Measurements from ENCODE around the gene PILRB.
"Not testable (repeated sequence)": the region's sequence is repeated elsewhere in the genome, so short reads cannot be mapped to it uniquely, and the experiment has no call there.

Gene PILRB

DNA sequence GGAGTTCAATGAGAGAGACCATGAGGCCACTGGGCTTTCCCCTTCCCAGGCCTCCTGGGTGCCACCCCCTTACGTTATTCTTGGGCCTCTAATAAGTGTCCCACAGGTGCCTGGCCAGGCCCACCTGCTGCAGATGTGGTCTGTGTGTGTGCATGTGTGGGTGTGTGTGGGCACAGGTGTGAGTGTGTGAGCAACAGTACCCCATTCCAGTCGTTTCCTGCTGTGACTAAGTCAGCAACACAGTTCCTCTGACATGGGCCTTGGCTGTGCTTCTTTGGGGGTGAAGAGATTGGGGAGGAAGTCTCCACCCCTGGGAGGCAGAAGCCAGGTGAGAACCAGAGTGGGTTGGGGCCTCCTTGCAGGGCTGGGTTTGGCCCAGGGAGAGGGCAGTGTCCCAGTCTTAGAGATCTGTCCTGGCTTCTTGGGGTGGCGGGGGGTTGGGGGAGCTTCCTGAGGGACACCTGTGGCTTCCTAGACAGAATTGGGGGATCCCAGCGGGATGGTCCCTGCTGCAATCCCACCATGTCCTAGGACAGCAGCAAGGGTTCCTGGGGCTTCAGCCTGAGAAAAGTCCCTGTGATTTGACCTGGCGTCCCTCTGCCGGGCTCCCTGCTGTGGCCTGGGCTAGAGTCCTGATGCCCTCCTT lies 4.1 kb upstream of the PILRB start:
- DNase-seq (ENCODE audit: low spot score) = no peak

DNA sequence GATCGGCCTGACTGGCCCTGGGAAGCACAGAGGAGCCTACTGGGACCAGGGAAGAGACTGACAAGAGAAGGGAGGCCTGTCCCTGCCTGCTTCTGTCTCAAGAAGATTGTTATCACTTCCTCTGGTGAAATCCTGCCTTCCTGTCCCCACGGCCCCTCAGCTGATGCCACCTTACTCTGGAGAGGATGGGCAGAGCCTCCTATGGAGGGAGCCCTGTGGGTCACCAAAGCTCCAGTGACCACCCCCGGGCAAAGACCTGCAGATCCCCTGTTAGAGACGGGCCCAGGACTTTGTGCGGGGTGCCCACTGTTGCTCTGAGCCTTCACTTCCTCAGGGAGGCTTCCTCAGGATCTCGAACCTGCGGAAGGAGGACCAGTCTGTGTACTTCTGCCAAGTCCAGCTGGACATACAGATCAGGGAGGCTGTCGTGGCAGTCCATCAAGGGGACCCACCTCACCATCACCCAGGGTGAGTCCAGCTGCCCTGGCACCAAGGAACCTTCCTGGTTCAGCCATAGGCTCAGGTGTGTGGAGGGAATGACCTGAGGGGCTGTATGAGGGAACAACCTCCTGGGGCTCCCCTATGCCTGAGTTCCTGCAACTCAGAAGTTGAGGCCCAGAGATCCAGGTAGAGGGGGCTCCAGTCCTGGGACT lies 1.4 kb upstream of the PILRB start:
- DNase-seq (ENCODE audit: low spot score) = no peak

GRCh38 chr7:100357131-100357561 lies 771 bp upstream of the PILRB start:
- no peak for DNase-seq (ENCODE audit: low spot score)

GRCh38 chr7:100358857-100359212 lies 918 bp downstream of the PILRB start:
- no peak for DNase-seq (ENCODE audit: low spot score)

DNA sequence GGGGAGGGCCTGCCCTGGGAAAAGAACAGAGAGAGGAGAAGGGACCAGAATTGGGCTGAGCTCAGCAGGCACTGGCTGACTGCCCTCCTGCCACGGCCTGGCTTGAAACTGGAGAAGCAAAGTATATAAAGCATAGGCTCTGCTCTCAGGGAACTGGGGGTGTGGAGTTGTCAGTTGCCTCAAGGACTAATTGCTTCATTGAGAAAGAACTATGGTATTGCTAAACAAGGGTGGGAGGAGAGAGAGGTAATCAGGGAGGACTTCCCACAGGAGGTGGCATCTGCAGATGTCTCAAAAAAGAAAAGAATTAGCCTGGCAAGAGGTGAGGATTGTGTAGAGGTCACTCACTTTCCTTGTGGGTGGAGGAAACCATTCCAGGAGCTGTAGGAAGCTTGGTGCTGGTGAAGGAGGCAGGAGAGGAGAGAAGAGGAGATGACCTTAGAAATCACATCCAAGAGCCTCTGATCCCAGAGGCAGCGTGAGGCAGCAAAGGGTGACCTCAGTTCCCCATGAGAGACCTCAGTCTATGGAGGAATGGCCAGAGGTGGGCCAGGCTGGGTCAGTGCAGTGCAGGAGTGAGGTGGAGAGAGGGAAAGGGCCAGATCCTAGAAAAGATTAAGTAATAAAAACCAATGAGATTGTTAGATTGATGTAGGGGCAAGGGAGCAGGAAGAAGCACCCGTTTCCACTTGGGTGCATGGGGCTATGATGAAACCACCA lies 2.4 kb downstream of the PILRB start:
- DNase-seq (ENCODE audit: low spot score) = no peak

DNA sequence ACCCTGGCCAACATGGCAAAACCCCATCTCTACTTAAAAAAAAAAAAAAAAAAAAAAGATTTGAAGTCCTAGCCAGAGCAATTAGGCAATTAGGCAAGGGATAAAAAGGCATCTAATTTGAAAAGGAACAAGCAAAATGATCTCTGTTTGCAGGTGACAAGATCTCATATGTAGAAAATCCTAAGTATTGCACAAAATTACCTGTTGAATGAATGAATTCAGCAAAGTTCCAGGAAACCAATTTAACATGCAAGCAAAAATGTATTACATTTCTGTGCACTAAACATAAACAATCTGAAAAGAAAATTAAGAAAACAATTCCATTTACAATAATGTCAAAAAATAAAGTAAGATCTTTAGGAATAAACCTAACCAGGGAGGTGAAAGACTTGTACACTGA lies 5.2 kb downstream of the PILRB start:
- DNase-seq (ENCODE audit: low spot score) = no peak

DNA sequence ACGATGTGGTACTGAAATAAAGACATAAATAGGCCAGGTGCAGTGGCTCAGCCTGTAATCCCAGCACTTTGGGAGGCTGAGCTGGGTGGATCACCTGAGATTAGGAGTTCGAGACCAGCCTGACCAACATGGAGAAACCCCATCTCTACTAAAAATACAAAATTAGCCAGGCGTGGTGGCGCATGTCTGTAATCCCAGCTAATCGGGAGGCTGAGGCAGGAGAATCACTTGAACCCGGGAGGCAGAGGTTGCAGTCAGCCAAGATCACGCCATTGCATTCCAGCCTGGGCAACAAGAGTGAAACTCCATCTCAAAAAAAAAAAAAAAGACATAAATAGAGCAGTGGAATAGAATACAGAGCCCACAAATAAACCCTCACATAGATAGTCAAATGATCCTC lies 5.9 kb downstream of the PILRB start:
- DNase-seq (ENCODE audit: low spot score) = not testable (repeated sequence)

- no peak for DNase-seq (ENCODE audit: low spot score)
These were observed 6.6 kb downstream of the PILRB start for GRCh38 chr7:100364480-100364879.

GRCh38 chr7:100365998-100366367 lies 8.1 kb downstream of the PILRB start:
- DNase-seq (ENCODE audit: low spot score) = not testable (repeated sequence)

DNA sequence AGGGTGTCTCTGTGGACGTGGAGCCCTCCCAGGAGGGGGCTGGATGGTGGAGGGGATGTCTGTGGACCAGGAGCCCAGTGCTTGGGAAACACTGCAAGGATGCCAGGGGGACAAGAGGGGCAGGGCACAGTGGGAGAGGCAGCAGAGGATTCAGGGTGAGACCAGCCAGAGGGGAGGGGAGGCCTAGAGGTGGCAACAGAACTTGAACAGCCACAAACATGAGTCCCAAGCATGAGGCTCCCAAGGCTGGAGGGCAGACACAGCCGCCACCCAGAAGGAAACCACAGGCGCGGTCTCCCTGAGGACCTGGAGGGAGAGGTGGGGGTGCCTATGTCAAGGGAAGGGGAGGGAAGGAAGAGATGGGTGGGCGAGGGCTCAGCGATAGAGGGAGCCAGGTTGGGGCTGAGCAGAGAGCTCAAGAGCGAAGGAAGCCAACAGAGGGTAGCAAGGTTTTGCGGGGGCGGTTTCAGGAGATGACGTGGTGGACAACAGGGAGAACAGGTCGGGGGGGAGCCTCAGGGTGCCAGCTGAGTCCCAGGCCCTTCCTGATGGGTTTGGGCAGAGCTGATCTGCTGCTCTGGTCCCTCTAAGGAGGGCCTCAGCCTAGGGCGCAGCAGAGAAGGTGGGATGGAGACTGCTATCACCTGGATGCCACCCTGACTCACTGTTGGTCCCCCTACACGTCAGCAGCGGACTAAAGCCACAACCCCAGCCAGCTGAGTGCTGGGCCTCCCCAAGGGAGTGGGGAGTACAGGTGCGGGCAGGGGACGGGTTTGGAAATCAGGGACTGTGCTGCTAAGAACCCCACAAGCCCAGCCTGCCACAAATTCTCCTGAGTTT lies 8.7 kb downstream of the PILRB start:
- DNase-seq (ENCODE audit: low spot score) = no peak

DNA sequence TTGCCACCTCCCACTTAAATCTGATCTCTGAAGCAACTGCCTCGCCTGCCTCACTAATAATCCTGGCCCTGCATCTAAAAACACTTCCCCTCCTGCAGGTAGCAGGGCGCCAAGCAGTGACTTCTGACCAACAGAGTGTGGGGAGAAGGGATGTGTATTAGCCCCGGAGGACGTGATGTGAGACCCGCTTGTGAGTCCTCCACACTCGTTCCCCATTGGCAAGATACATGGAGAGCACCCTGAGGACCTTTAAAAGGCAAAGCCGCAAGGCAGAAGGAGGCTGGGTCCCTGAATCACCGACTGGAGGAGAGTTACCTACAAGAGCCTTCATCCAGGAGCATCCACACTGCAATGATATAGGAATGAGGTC lies 9.3 kb downstream of the PILRB start:
- no peak for DNase-seq (ENCODE audit: low spot score)

GRCh38 chr7:100367676-100368613 lies 10.0 kb downstream of the PILRB start:
- DNase-seq (ENCODE audit: low spot score) = no peak

DNA sequence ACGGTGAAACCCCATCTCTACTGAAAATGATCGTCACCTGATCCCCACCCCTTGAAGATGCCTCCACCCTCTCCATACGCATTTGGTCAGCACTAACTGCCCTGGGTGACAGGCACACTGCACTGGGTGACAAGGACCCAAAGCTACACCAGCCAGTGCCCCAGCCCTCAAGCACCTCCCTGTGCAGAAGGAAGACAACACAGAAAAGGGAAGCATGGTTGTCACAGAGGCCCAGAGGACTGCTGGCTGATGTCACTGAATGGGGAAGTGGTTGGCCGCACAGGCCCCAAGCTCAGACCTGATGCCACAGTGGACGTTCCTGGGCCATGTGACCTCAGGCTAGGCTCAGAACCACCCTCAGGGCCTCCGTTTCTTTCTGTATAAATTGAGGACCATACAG lies 11.2 kb downstream of the PILRB start:
- DNase-seq (ENCODE audit: low spot score) = no peak

DNA sequence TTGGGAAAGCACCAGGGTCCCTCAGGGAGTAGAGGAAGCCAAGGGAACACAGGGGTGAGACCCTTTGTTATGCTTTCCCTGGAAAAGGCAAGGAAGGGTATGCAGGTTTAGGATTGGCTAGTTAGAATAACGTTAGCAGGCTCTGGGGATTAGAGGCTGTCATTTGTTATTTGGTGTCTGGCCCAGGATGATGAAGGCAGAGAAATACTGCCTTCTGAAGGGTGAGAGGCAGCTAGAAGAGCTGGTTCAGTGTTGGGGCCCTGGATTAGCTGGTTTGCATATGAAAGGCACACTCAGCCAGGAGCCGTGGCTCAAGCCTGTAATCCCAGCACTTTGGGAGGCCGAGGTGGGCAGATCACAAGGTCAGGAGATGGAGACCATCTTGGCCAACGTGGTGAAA lies 12.4 kb downstream of the PILRB start:
- no peak for DNase-seq (ENCODE audit: low spot score)

- no peak for DNase-seq (ENCODE audit: low spot score)
These were observed 12.8 kb downstream of the PILRB start for GRCh38 chr7:100370746-100371145.

GRCh38 chr7:100371561-100372171 lies 13.7 kb downstream of the PILRB start:
- no peak for DNase-seq (ENCODE audit: low spot score)

GRCh38 chr7:100372256-100372655 lies 14.3 kb downstream of the PILRB start:
- no peak for DNase-seq (ENCODE audit: low spot score)

- no peak for DNase-seq (ENCODE audit: low spot score)
These were observed 14.8 kb downstream of the PILRB start for GRCh38 chr7:100372694-100373093.

- DNase-seq (ENCODE audit: low spot score) = no peak
These were observed 15.4 kb downstream of the PILRB start, which contains the start of gene PILRA for GRCh38 chr7:100373261-100373831. PILRA (plus strand) TSS chr7:100373487; CDS start chr7:100373657, 170 bp downstream.
